Kidney (tissue), 14 donors: ENCODE results near the gene JADE1. TPM values are rescaled to one million over a fixed set of nuclear protein-coding genes. Genes with fewer than 3 reads are reported as not detected.

ENCODE experiments used
- DNase-seq, 5 donors: peaks; one replicate each; pipeline ENCODE4 v3.0.0-alpha.2; 2013 to 2020
- FAIRE-seq: peaks from 2 replicates; lab custom pipeline; 2012; peaks lifted over from hg19 to GRCh38; lab: Jason Lieb, UNC
- H3K27ac ChIP-seq, 2 donors: one replicate each; pipeline ENCODE4 v1.7.0; 2013; ENCODE audit warnings: low read depth in 2 of 2, low read length in 2 of 2, inconsistent platforms in 1 of 2
- H3K27me3 ChIP-seq: one replicate; pipeline ENCODE4 v1.7.1; 2013; ENCODE audit warnings: low read length, inconsistent platforms; ENCODE audit not compliant: control insufficient read depth, insufficient read depth
- H3K36me3 ChIP-seq, 3 donors: one replicate each; pipeline versions ENCODE4 v1.7.0 to v1.7.1; 2013; ENCODE audit warnings: low read length in 3 of 3, control low read depth in 1 of 3, inconsistent platforms in 1 of 3; ENCODE audit not compliant: insufficient read depth in 3 of 3, control insufficient read depth in 2 of 3
- H3K4me1 ChIP-seq, 3 donors: one replicate each; pipeline versions ENCODE4 v1.7.0 to v1.7.1; 2013; ENCODE audit warnings: low read length in 3 of 3, inconsistent platforms in 1 of 3, low read depth in 1 of 3; ENCODE audit not compliant: control insufficient read depth in 2 of 3, insufficient read depth in 2 of 3
- H3K4me3 ChIP-seq, 3 donors: one replicate each; pipeline versions ENCODE4 v1.7.0 to v1.8.1; 2013; ENCODE audit warnings: low read length in 3 of 3, control low read depth in 1 of 3, inconsistent platforms in 1 of 3
- H3K9ac ChIP-seq, 3 donors: one replicate each; pipeline versions ENCODE4 v1.7.0 to v1.7.1; 2013; ENCODE audit warnings: low read length in 3 of 3, control low read depth in 1 of 3, inconsistent platforms in 1 of 3
- H3K9me3 ChIP-seq, 3 donors: one replicate each; pipeline versions ENCODE4 v1.7.0 to v1.7.1; 2013; ENCODE audit warnings: low read length in 3 of 3, control low read depth in 1 of 3, inconsistent platforms in 1 of 3; ENCODE audit not compliant: control insufficient read depth in 2 of 3, insufficient read depth in 1 of 3
- intact Hi-C: fragments of 100-400 bp; cut with DNase I; formaldehyde crosslinking; loops from one replicate; pipeline ENCODE4 v1.11.1; 2022
- polyA plus RNA-seq: library from polyadenylated mRNA; stranded (reverse); fragments of 350-450 nt; fragmentation: Illumina TruSeq; extraction: RNeasy Lipid Tissue Mini Kit (QIAGEN cat#74804); gene quantifications from one replicate; pipeline ENCODE4 v1.2.3, GENCODE V29; 2014; ENCODE audit warnings: low read depth, low replicate concordance; ENCODE audit not compliant: insufficient read depth
- total RNA-seq: library from RNA; stranded (reverse); fragmentation: NEBNext Ultra II Directional; extraction: Animal tissue kit (Norgen Biotek cat#: 25700); gene quantifications from one replicate; pipeline ENCODE4 v1.2.1, GENCODE V29; 2021
- TF ChIP-seq, protein P1 (sequence below): IDR thresholded peaks from 3 replicates; pipeline ENCODE4 v1.5.1; 2012; ENCODE audit warnings: mild to moderate bottlenecking, moderate library complexity, borderline replicate concordance; ENCODE audit not compliant: insufficient read depth; ENCODE audit errors: extremely low read depth
- donor health status: control.
- donor health status: control.
- donor health status: control.
- donor health status: control.
- donor health status: control.
- donor health status: DM: yes; HTN: yes; CAD: no.
- donor health status: Normal renal cell carcinoma (clear cell type).

The JADE1 gene
- total and polyA plus RNA-seq, 2 donors from 2014 or later: 23.0 to 119 TPM

DNA sequence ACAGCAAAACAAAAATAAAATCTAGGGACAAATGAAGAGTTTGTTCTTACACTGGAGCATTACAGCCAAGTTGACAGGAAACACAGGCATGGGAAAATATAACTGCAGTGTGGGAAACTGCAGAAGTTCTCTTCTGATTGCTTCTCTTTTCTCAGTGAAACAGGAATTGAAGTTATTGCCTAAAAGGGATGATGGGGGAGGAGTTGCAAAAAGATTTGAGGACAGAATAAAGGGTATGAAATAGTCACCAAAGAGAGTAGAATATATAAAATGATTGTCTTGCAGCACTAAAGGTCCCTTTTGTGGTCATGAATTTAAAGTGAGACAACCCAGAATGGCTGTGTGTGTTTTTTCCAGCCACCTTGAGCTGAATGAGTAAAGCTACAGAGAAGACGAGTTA lies 103.7 kb downstream of the JADE1 start:
- DNase-seq: no peak

DNA sequence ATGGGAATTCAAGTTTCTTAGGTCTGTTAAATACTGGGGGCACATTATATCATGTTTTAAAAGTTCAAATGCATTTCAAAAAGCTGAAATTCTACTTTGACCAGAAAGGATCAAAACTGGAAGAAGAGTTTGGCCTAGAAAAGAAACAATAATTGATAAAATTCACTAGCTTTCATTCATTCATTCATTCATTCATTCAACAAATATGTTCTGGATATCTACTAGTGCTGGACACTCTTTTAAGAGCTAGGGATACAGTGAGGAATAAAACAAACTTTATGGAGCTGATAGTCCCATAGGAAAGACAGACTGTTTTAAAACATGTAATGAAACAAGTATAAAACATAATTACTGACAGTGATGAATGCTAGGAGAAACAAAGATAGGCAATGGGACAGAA lies 106.0 kb downstream of the JADE1 start:
- H3K4me3 ChIP-seq: no peak overlapping the region
- H3K36me3 ChIP-seq: no peaks in the 10 kb centered on the region
- no peak overlapping the region for H3K9ac ChIP-seq
- H3K9me3 ChIP-seq: no peaks in the 10 kb centered on the region
- no peak overlapping the region for H3K27ac ChIP-seq
- TF ChIP-seq, protein P1, sequence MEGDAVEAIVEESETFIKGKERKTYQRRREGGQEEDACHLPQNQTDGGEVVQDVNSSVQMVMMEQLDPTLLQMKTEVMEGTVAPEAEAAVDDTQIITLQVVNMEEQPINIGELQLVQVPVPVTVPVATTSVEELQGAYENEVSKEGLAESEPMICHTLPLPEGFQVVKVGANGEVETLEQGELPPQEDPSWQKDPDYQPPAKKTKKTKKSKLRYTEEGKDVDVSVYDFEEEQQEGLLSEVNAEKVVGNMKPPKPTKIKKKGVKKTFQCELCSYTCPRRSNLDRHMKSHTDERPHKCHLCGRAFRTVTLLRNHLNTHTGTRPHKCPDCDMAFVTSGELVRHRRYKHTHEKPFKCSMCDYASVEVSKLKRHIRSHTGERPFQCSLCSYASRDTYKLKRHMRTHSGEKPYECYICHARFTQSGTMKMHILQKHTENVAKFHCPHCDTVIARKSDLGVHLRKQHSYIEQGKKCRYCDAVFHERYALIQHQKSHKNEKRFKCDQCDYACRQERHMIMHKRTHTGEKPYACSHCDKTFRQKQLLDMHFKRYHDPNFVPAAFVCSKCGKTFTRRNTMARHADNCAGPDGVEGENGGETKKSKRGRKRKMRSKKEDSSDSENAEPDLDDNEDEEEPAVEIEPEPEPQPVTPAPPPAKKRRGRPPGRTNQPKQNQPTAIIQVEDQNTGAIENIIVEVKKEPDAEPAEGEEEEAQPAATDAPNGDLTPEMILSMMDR: no peak
- no peaks in the 10 kb centered on the region for H3K27me3 ChIP-seq
- intact Hi-C loops: no loop called here
- FAIRE-seq: no peak
- no peaks in the 10 kb centered on the region for H3K4me1 ChIP-seq
- DNase-seq: no peak

More for the DNA sequence above, 103.7 kb downstream of the JADE1 start:
- TF ChIP-seq, protein P1: no peak
- Histone ChIP-seq H3K4me3 (no peak overlapping the region), H3K9ac (no peak overlapping the region), H3K36me3 (no peaks in the 10 kb centered on the region), H3K27me3 (no peaks in the 10 kb centered on the region), H3K27ac (no peak overlapping the region), H3K4me1 (no peaks in the 10 kb centered on the region), H3K9me3 (no peaks in the 10 kb centered on the region)
- no peak for FAIRE-seq
- intact Hi-C loops: no loop called here

DNA sequence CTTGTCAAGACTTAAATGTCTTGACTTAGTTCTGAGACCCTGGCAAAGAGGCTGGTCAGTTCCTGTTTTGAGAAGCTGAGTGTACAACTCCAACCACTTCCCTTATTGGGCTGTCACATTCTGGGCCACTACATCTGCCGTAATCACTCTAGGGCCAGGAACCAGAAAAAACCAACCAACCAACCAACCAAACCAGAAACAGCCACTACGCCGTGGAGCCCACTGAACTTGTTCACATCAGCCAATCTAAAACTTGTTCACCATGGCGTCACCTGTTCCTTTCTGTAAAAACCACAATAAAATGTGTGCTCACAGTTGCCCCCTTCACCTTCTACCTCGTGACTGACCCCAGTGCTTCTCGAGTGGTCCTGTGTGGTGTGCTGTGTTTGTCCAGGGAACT lies 107.3 kb downstream of the JADE1 start:
- FAIRE-seq: no peak
- intact Hi-C loops: no loop called here
- Histone ChIP-seq H3K27ac (no peak overlapping the region), H3K9me3 (no peaks in the 10 kb centered on the region), H3K36me3 (no peaks in the 10 kb centered on the region), H3K4me1 (no peaks in the 10 kb centered on the region), H3K4me3 (no peak overlapping the region), H3K27me3 (no peaks in the 10 kb centered on the region), H3K9ac (no peak overlapping the region)
- TF ChIP-seq, protein P1: no peak
- no peak for DNase-seq

DNA sequence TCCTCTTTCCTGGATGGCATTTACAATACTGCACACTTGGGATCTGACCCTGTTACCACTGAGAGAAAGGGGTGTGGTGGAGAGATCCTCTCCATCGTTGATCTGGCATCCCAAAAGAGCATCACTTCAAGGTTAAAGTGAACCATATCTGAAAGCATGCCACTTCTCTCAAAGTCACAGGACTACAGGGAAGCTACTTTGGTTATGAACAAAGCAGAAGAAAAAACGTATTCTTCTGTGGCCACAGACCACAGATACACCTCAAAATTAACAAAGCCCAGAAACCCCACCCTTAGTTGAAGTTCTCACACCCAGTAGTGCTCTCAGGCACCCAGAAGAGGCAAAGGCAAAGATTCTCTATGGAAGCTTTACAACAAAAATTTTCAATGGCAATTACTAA lies 108.3 kb downstream of the JADE1 start:
- intact Hi-C loops: no loop called here
- no peak overlapping the region for H3K27ac ChIP-seq
- H3K27me3 ChIP-seq: no peaks in the 10 kb centered on the region
- no peak overlapping the region for H3K9ac ChIP-seq
- H3K4me1 ChIP-seq: no peaks in the 10 kb centered on the region
- DNase-seq (no peak), FAIRE-seq (no peak)
- H3K36me3 ChIP-seq: no peaks in the 10 kb centered on the region
- H3K4me3 ChIP-seq: no peak overlapping the region
- no peaks in the 10 kb centered on the region for H3K9me3 ChIP-seq
- TF ChIP-seq, protein P1: no peak
